ENCODE measurements around the gene UNCX. TPM values are rescaled to one million over a fixed set of nuclear protein-coding genes. Genes with fewer than 3 reads are reported as not detected.

UNCX gene
- total and polyA plus RNA-seq, 2 of the 8 experiments (the other 6 are each of a cell fraction or from before 2014, with no cell fraction given): not detected

DNA sequence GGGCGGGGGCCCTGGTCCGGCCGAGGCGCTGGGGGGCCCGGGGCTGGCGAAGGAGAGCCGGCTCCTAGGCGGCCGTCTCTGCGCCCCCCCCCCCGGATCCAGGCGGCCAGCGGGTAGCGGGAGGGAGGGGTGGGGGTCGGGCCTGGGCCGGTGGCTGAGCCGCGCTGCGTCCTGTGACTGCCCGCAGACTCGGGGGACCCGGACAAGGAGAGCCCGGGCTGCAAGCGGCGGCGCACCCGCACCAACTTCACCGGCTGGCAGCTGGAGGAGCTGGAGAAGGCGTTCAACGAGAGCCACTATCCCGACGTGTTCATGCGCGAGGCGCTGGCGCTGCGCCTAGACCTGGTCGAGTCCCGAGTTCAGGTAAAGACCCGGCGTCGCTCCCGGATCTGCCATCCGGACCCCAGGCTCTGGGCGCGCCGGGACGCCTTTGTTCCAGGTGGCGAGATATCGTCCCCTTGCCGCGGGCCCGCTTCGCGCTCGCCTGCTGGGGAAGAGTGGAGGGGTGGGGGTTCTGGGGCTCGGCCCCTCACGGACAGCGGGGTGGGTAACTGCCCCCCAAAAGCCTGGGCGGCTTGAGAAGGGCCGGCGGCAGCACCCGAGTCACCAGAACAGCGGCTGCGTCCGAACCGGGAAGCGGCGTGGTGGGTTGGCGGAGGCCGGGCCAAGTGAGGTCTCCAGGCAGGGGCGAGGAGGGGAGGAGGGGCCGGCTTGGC lies 819 bp downstream of the UNCX start (continued):
- TF ChIP-seq, protein P1, sequence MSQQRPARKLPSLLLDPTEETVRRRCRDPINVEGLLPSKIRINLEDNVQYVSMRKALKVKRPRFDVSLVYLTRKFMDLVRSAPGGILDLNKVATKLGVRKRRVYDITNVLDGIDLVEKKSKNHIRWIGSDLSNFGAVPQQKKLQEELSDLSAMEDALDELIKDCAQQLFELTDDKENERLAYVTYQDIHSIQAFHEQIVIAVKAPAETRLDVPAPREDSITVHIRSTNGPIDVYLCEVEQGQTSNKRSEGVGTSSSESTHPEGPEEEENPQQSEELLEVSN (IDR thresholded peaks at IDR 0.05): no peak
- no peak for TF ChIP-seq TEAD4 (IDR thresholded peaks at IDR 0.05; ENCODE audit: low read depth, low read length)
